ENCODE measurements around the gene ABCC1.

The ABCC1 gene

DNA sequence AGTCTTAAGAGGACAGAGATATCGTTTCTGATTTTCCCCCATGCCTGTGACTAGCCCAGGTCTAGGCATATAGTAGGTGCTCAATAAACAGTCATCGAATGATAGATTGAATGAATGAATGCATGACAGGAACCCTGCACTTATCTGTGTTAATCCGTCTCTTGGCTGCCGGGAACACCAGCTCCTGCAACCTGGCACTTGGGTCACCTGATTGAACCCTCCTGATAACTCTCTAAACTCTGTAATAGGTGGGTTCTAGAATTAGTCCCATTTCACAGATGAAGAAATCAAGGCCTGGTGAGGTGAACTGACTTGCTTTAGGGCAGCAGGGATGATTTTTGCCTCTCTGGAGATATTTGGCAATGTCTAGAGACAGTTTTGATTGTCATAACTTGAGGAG is 43.7 kb downstream of the ABCC1 start:
- Histone ChIP-seq H4K20me1 (ENCODE audit: insufficient read depth, low read length) (peaks cover 75% of the 10 kb centered on the region), H2AFZ (ENCODE audit: low read depth, low read length) (no peak overlapping the region), H3K9me3 (ENCODE audit: insufficient read depth, low read length) (no peaks in the 10 kb centered on the region), H3K4me2 (ENCODE audit: low read length) (no peak overlapping the region), H3K4me3 (ENCODE audit: low read length) (no peak overlapping the region), H3K9ac (ENCODE audit: low read length) (no peak overlapping the region), H3K27me3 (ENCODE audit: low read depth, low read length) (no peaks in the 10 kb centered on the region), H3K36me3 (replicated peaks; ENCODE audit: low read depth, low read length) (peaks cover 13% of the 10 kb centered on the region), H3K4me1 (ENCODE audit: low read length) (peaks cover 11% of the 10 kb centered on the region), H3K27ac (ENCODE audit: low read length) (no peak overlapping the region), H3K79me2 (ENCODE audit: low read length) (peaks cover 96% of the 10 kb centered on the region)
- TF ChIP-seq, protein P1, sequence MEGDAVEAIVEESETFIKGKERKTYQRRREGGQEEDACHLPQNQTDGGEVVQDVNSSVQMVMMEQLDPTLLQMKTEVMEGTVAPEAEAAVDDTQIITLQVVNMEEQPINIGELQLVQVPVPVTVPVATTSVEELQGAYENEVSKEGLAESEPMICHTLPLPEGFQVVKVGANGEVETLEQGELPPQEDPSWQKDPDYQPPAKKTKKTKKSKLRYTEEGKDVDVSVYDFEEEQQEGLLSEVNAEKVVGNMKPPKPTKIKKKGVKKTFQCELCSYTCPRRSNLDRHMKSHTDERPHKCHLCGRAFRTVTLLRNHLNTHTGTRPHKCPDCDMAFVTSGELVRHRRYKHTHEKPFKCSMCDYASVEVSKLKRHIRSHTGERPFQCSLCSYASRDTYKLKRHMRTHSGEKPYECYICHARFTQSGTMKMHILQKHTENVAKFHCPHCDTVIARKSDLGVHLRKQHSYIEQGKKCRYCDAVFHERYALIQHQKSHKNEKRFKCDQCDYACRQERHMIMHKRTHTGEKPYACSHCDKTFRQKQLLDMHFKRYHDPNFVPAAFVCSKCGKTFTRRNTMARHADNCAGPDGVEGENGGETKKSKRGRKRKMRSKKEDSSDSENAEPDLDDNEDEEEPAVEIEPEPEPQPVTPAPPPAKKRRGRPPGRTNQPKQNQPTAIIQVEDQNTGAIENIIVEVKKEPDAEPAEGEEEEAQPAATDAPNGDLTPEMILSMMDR (IDR thresholded peaks at IDR 0.05; ENCODE audit: low read depth, low read length) = no peak
- no peak for TF ChIP-seq EZH2phosphoT487 (IDR thresholded peaks at IDR 0.05; ENCODE audit: low read depth)

DNA sequence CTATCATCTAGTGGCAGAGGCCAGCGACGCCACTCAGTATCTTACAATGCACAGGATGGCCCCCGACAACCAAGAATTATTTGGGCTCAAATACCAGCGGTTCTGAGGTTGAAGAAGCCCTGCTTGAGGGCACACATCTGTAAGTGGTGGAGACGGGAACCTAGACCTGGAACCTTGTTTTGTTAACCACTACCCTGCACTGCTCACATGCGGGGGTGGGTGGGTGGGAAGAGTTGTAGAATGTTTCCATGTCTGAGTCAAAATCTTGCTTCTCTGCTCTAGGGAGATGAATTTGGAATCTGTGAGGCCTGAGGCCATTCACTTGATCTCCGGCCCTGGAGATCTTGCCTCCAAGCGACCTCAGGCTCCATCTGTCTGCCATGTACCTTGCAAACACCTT is 44.1 kb downstream of the ABCC1 start:
- Histone ChIP-seq H3K9me3 (ENCODE audit: insufficient read depth, low read length) (no peaks in the 10 kb centered on the region), H3K27ac (ENCODE audit: low read length) (no peak overlapping the region), H3K79me2 (ENCODE audit: low read length) (peaks cover 96% of the 10 kb centered on the region), H3K27me3 (ENCODE audit: low read depth, low read length) (no peaks in the 10 kb centered on the region), H3K9ac (ENCODE audit: low read length) (no peak overlapping the region), H4K20me1 (ENCODE audit: insufficient read depth, low read length) (peaks cover 75% of the 10 kb centered on the region), H3K4me2 (ENCODE audit: low read length) (no peak overlapping the region), H3K4me3 (ENCODE audit: low read length) (no peak overlapping the region), H3K36me3 (replicated peaks; ENCODE audit: low read depth, low read length) (peaks cover 13% of the 10 kb centered on the region), H3K4me1 (ENCODE audit: low read length) (peaks cover 11% of the 10 kb centered on the region), H2AFZ (ENCODE audit: low read depth, low read length) (no peak overlapping the region)
- TF ChIP-seq, protein P1 (IDR thresholded peaks at IDR 0.05; ENCODE audit: low read depth, low read length) = no peak
- no peak for TF ChIP-seq EZH2phosphoT487 (IDR thresholded peaks at IDR 0.05; ENCODE audit: low read depth)

DNA sequence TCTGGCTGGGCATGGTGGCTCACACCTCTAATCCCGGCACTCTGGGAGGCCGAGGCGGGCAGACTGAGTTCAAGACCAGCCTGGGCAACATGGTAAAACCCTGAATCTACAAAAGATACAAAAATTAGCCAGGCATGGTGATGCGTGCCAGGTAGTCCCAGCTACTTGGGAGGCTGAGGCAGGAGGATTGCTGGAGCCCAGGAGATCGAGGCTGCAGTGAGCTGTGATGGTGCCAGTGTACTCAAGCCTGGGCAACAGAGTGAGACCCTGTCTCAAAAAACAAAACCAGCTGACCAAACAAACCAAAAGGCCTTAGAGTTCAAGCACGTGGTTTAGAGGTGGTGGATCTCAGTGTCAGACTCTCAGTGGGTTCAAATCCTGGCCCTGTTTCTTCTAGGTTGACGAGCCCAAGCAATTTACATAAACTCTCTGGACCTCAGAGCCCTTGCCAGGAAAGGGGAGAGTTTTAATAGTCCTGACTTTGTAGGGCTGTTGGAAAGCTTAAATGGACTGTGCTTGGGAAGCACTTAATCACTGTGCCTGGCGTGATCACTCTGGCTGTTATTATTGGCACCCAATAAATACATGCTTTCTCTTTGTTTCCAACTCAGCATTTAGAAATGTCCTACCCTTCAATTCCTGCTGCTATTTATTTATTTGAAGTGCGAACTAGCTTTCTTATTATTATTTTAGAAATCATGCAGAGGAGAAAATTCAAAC is 44.7 kb downstream of the ABCC1 start:
- Histone ChIP-seq H3K79me2 (ENCODE audit: low read length) (peaks cover 93% of the 10 kb centered on the region), H3K4me2 (ENCODE audit: low read length) (no peak overlapping the region), H3K9ac (ENCODE audit: low read length) (no peak overlapping the region), H3K4me3 (ENCODE audit: low read length) (no peak overlapping the region), H3K9me3 (ENCODE audit: insufficient read depth, low read length) (no peaks in the 10 kb centered on the region), H3K27me3 (ENCODE audit: low read depth, low read length) (no peaks in the 10 kb centered on the region), H4K20me1 (ENCODE audit: insufficient read depth, low read length) (peaks cover 71% of the 10 kb centered on the region), H3K36me3 (replicated peaks; ENCODE audit: low read depth, low read length) (peaks cover 13% of the 10 kb centered on the region), H2AFZ (ENCODE audit: low read depth, low read length) (no peak overlapping the region), H3K4me1 (ENCODE audit: low read length) (peaks cover 11% of the 10 kb centered on the region), H3K27ac (ENCODE audit: low read length) (no peak overlapping the region)
- TF ChIP-seq EZH2phosphoT487 (IDR thresholded peaks at IDR 0.05; ENCODE audit: low read depth) = no peak
- TF ChIP-seq, protein P1 (IDR thresholded peaks at IDR 0.05; ENCODE audit: low read depth, low read length) = no peak

DNA sequence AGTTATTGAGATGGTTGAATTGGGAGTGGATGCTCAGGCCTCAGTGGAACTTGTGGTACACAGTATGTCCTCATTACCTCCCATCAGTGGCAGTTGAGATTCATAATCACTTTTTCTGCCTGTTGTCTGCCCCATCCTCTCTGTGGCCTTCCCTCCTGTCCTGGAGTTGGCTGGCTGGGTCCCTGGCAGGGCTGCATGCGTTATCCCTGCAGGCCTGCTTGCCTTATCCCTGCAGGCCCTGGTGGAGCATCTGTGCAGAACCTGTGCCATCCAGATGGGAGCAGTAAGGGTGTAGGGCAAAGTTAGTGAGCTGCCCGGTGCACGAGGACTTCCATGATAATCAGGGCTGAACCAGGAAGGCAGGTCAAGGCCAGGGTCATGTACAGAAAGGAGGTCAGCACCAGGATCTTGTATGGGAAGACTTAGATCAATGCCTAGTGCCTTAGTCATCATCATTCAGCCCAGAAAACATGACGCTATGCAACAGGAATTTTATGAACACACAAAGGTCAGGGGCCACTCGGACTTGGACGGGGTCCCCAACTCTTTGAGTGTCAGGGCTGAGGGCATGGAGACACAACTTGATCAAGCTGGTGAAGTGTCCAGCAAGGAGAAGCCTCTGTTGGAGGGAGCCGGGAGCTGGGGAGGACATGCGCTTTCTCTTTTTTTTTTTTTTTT is 47.2 kb downstream of the ABCC1 start:
- H3K9ac ChIP-seq (ENCODE audit: low read length) = no peak overlapping the region
- peaks cover 52% of the 10 kb centered on the region for H4K20me1 ChIP-seq (ENCODE audit: insufficient read depth, low read length)
- H3K4me1 ChIP-seq (ENCODE audit: low read length) = no peaks in the 10 kb centered on the region
- no peak overlapping the region for H2AFZ ChIP-seq (ENCODE audit: low read depth, low read length)
- TF ChIP-seq, protein P1 (IDR thresholded peaks at IDR 0.05; ENCODE audit: low read depth, low read length) = no peak
- TF ChIP-seq EZH2phosphoT487 (IDR thresholded peaks at IDR 0.05; ENCODE audit: low read depth) = no peak
- H3K9me3 ChIP-seq (ENCODE audit: insufficient read depth, low read length) = no peaks in the 10 kb centered on the region
- H3K27me3 ChIP-seq (ENCODE audit: low read depth, low read length) = no peaks in the 10 kb centered on the region
- no peak overlapping the region for H3K4me3 ChIP-seq (ENCODE audit: low read length)
- H3K27ac ChIP-seq (ENCODE audit: low read length) = no peak overlapping the region
- no peak overlapping the region for H3K4me2 ChIP-seq (ENCODE audit: low read length)
- H3K79me2 ChIP-seq (ENCODE audit: low read length) = peaks cover 87% of the 10 kb centered on the region
- H3K36me3 ChIP-seq (replicated peaks; ENCODE audit: low read depth, low read length) = peaks cover 7% of the 10 kb centered on the region
